Vagina (tissue), 2 donors: ENCODE results near the gene ODAD2. TPM values are rescaled to one million over a fixed set of nuclear protein-coding genes. Genes with fewer than 3 reads are reported as not detected.

ENCODE experiments used
- DNase-seq, 2 donors: peaks; one replicate each; pipeline ENCODE4 v3.0.0-alpha.2; 2017; ENCODE audit errors: extremely low spot score in 2 of 2
- H3K27ac ChIP-seq: fragments of 200-600 bp; sonication (generic); one replicate; pipeline ENCODE4 v1.5.1; 2019
- H3K27me3 ChIP-seq: fragments of 200-600 bp; sonication (generic); one replicate; pipeline ENCODE4 v1.5.1; 2019
- H3K36me3 ChIP-seq, 2 donors: fragments of 200-600 bp; sonication (generic); one replicate each; pipeline ENCODE4 v1.5.1; 2017 to 2019
- H3K4me1 ChIP-seq: fragments of 200-600 bp; sonication (generic); one replicate; pipeline ENCODE4 v1.5.1; 2019
- H3K4me3 ChIP-seq, 2 donors: fragments of 200-600 bp; sonication (generic); 1 replicate in 1 of 2; 2 replicates in 1 of 2; pipeline ENCODE4 v1.5.1; 2016 to 2019
- H3K9me3 ChIP-seq: fragments of 200-600 bp; sonication (generic); one replicate; pipeline ENCODE4 v1.5.1; 2019
- POLR2A ChIP-seq, 2 donors: fragments of 450-650 bp; IDR thresholded peaks; one replicate each; pipeline ENCODE4 v1.6.1; 2017; ENCODE audit warnings: antibody characterized with exemption in 2 of 2, mild to moderate bottlenecking in 2 of 2, moderate library complexity in 2 of 2
- POLR2AphosphoS5 ChIP-seq, 2 donors: sonication (generic); formaldehyde crosslinking; IDR thresholded peaks; one replicate each; pipeline ENCODE4 v1.9.0; 2017; ENCODE audit warnings: antibody characterized with exemption in 2 of 2, mild to moderate bottlenecking in 2 of 2, low read depth in 1 of 2; ENCODE audit not compliant: insufficient read depth in 1 of 2
- intact Hi-C: fragments of 100-400 bp; cut with DNase I; formaldehyde crosslinking; loops from one replicate; pipeline ENCODE4 v1.15.1; 2023
- total RNA-seq: library from RNA; depleted of rRNA; stranded (reverse); fragments of >200 nt; gene quantifications from one replicate; pipeline ENCODE4 v1.2.3, GENCODE V29; 2016
- TF ChIP-seq, protein P1 (sequence below), 3 experiments: fragments of 450-650 bp in 2 of 3; fragments of 200-600 bp in 1 of 3; sonication (generic) in 1 of 3; IDR thresholded peaks; one replicate each; pipeline ENCODE4 v1.5.1; 2017 to 2019; ENCODE audit warnings: antibody characterized with exemption in 3 of 3, mild to moderate bottlenecking in 2 of 3, moderate library complexity in 2 of 3

ODAD2 gene
- total RNA-seq, 1 donor from 2014 or later = 0.25 TPM

DNA sequence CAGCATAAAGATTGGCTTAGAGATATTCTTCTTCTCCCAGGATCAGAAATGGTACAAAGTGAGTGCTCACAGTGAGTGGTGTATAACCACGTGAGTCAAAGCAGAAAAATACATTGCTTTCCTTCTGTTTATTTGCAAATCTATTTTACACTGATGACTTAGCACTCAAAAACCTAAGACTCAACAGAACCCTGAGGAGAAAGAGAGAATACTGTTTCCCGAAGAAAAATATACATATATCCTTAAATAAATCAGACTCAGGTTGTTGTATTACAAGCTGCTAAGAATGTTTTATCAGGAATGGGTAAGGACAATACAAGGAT lies 48.7 kb downstream of the ODAD2 start:
- H3K27me3 ChIP-seq = no peaks in the 10 kb centered on the region
- H3K27ac ChIP-seq = no peak overlapping the region
- DNase-seq = no peak
- no peaks in the 10 kb centered on the region for H3K36me3 ChIP-seq
- intact Hi-C loops = no loop called here
- no peak for TF ChIP-seq POLR2AphosphoS5 (IDR thresholded peaks at IDR 0.05; ENCODE audit: insufficient read depth in 1 of 2, low read depth in 1 of 2)
- no peak overlapping the region for H3K4me3 ChIP-seq
- no peaks in the 10 kb centered on the region for H3K4me1 ChIP-seq
- no peaks in the 10 kb centered on the region for H3K9me3 ChIP-seq

DNA sequence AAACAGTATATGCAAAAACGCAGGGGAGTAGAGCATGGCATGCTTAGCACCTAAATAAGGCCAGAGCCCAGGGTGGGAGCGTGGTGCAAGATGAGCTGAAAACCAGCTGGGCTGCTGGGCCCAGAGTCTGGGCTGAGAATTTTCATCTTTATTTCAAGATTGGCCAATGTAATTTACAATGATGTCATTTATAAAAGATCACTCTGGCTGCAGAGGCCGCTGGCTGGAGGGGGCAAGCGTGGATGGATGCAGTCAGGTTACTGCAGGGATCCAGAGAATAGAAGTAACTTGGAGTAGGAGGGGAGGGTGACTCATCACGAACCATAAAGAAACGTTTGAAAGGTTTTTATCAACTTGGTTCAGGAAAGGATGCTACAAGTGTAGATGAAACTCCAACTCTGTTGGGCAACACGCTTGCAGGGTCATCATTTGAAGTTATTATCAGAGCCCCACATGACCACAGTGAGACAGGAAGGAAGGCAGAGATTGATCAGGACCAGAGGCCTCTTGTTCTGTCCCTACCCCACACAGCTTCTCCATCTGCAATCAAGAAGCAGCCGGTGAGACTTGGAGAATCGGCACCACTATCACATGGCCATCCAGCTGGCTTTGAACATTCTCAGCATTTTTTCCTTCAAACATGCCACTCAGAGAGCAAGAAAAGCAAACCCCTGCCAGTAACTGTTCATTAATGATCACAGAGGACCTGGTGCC lies 49.2 kb downstream of the ODAD2 start:
- H3K36me3 ChIP-seq = no peaks in the 10 kb centered on the region
- DNase-seq = no peak
- no peaks in the 10 kb centered on the region for H3K9me3 ChIP-seq
- intact Hi-C loops = no loop called here
- no peaks in the 10 kb centered on the region for H3K4me1 ChIP-seq
- H3K27ac ChIP-seq = no peak overlapping the region
- no peaks in the 10 kb centered on the region for H3K27me3 ChIP-seq
- TF ChIP-seq POLR2AphosphoS5 (IDR thresholded peaks at IDR 0.05; ENCODE audit: insufficient read depth in 1 of 2, low read depth in 1 of 2) (no peak), POLR2A (IDR thresholded peaks at IDR 0.05) (no peak)
- TF ChIP-seq, protein P1, sequence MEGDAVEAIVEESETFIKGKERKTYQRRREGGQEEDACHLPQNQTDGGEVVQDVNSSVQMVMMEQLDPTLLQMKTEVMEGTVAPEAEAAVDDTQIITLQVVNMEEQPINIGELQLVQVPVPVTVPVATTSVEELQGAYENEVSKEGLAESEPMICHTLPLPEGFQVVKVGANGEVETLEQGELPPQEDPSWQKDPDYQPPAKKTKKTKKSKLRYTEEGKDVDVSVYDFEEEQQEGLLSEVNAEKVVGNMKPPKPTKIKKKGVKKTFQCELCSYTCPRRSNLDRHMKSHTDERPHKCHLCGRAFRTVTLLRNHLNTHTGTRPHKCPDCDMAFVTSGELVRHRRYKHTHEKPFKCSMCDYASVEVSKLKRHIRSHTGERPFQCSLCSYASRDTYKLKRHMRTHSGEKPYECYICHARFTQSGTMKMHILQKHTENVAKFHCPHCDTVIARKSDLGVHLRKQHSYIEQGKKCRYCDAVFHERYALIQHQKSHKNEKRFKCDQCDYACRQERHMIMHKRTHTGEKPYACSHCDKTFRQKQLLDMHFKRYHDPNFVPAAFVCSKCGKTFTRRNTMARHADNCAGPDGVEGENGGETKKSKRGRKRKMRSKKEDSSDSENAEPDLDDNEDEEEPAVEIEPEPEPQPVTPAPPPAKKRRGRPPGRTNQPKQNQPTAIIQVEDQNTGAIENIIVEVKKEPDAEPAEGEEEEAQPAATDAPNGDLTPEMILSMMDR (IDR thresholded peaks at IDR 0.05) = no peak
- H3K4me3 ChIP-seq = no peak overlapping the region

DNA sequence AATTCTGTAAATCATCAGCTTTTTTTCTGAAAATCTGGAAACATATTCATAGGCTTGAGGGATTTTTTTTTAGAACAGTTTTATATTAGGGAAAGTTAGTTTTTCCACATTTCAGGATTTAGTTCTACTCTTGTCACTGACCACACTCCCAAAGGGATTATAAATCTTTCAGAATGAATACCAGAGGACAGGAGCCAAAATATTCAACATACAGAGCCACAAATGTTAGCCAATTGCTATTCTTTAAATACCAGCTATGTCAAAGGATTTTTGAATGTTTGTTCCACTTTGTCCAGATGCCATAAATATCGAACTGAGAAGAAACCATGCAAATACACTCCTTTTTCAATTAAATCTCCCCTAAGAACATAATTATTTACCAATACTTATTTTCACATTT lies 50.7 kb downstream of the ODAD2 start:
- Histone ChIP-seq H3K4me3 (no peak overlapping the region), H3K27ac (no peak overlapping the region), H3K27me3 (no peaks in the 10 kb centered on the region), H3K9me3 (no peaks in the 10 kb centered on the region), H3K36me3 (no peaks in the 10 kb centered on the region), H3K4me1 (no peaks in the 10 kb centered on the region)
- intact Hi-C loops = no loop called here
- DNase-seq = no peak
- TF ChIP-seq, protein P1 (IDR thresholded peaks at IDR 0.05) = no peak
- no peak for TF ChIP-seq POLR2AphosphoS5 (IDR thresholded peaks at IDR 0.05; ENCODE audit: insufficient read depth in 1 of 2, low read depth in 1 of 2)
- no peak for TF ChIP-seq POLR2A (IDR thresholded peaks at IDR 0.05)

DNA sequence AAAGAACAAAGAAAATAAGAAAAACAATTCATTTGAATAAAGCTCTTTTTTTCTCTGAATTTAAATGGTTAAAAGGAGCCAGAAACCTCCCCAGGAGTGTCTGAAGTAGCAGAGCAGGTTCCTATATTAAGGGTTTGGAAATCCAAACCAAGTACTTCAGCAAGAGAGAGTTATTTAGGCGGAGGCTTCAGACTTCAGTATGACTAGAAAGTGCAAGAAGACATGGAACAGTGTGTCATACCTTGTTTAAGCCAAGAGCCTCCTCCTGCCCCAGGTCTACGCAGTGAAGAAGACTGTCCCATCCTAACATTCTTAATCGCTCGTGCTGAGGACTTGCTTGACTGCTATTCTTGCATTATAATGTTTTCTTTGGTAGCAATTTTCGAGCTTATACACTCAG lies 51.3 kb downstream of the ODAD2 start:
- Histone ChIP-seq H3K4me3 (no peak overlapping the region), H3K9me3 (no peaks in the 10 kb centered on the region), H3K27me3 (no peaks in the 10 kb centered on the region), H3K27ac (no peak overlapping the region), H3K4me1 (no peaks in the 10 kb centered on the region), H3K36me3 (no peaks in the 10 kb centered on the region)
- DNase-seq = no peak
- no peak for TF ChIP-seq POLR2A (IDR thresholded peaks at IDR 0.05)
- TF ChIP-seq, protein P1 (IDR thresholded peaks at IDR 0.05) = no peak
- no peak for TF ChIP-seq POLR2AphosphoS5 (IDR thresholded peaks at IDR 0.05; ENCODE audit: insufficient read depth in 1 of 2, low read depth in 1 of 2)
- intact Hi-C loops = no loop called here

DNA sequence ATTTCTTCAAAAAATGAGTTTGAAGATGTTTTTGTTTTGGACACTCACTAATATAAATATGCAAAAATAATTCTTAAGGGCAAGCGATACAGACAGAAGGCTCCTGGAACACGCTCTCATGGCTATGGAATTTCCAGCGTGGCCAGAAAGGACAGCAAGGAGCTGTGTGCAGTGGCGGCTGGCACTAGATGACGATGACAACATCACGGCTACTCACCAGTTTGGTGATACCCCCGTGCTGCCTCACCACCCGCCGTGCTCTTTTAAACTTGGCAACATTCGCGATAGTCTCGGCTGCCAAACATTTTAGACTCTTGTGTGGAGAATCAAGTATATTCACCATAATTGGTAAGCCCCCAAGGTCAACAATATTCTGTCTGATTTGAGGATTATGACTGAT lies 54.9 kb downstream of the ODAD2 start:
- Histone ChIP-seq H3K27me3 (no peaks in the 10 kb centered on the region), H3K36me3 (no peaks in the 10 kb centered on the region), H3K27ac (no peak overlapping the region), H3K4me1 (no peaks in the 10 kb centered on the region), H3K4me3 (no peak overlapping the region), H3K9me3 (no peaks in the 10 kb centered on the region)
- intact Hi-C loops = no loop called here
- no peak for DNase-seq
- TF ChIP-seq POLR2A (IDR thresholded peaks at IDR 0.05) = no peak
- TF ChIP-seq, protein P1 (IDR thresholded peaks at IDR 0.05) = no peak
- no peak for TF ChIP-seq POLR2AphosphoS5 (IDR thresholded peaks at IDR 0.05; ENCODE audit: insufficient read depth in 1 of 2, low read depth in 1 of 2)
